ENCODE results near the gene TOB1. TPM values are rescaled to one million over a fixed set of nuclear protein-coding genes. Genes with fewer than 3 reads are reported as not detected.
"Not testable (repeated sequence)": the region's sequence is repeated elsewhere in the genome, so short reads cannot be mapped to it uniquely, and the experiment has no call there.

The TOB1 gene
- total RNA-seq, 2 experiments from 2014 or later = 419 to 449 TPM

DNA sequence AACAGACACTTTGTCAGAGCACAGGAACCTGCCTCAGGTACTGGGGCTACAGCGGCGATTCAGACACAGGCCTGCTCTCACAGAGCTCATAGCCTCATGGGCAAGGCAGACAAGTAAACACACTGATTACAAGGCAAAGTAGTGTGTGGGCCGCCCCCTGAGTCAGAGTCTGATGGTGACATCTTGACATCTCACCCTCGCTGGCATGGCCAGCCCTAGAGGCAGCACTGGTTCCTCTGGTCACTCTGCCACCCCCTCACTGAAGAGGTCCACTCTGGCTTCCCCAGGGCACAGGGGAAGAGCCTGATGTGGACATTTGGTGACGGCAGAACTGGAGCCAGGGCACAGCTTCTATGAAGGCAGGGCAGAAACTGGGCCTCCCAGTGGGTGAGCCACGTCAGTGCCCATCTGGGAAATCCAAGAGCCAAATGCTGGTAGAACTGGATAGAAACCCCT, 32.9 kb upstream of the TOB1 start:
- Mint-ChIP-seq H3K36me3 (ENCODE audit: low read depth) (no peaks in the 10 kb centered on the region), H3K9me3 (no peaks in the 10 kb centered on the region), H3K4me1 (ENCODE audit: low read depth) (peaks cover 37% of the 10 kb centered on the region), H3K4me3 (no peak overlapping the region), H3K27ac (no peak overlapping the region), H3K27me3 (no peaks in the 10 kb centered on the region)
- Histone ChIP-seq H3K4me3 (ENCODE audit: low read length) (no peak overlapping the region), H3K27ac (ENCODE audit: low read depth in 1 of 2, low read length in 2 of 2) (no peak overlapping the region), H3K4me1 (ENCODE audit: insufficient read depth, low read length) (peaks cover 29% of the 10 kb centered on the region), H3K27me3 (ENCODE audit: control insufficient read depth in 1 of 2, insufficient read depth in 2 of 2, low read length in 2 of 2) (no peaks in the 10 kb centered on the region), H3K36me3 (ENCODE audit: insufficient read depth, low read length) (no peaks in the 10 kb centered on the region), H3K9me3 (ENCODE audit: control insufficient read depth in 1 of 2, insufficient read depth in 1 of 2, low read length in 2 of 2) (no peaks in the 10 kb centered on the region)
- POLR2A ChIA-PET = interaction anchor here (0.9 to 17.8 kb wide), 2 partner anchors 12 to 34 kb away, joined by 3 to 278 read pairs; partner anchors contain the start of gene TOB1
- intact Hi-C loops (cut with DNase I, micrococcal nuclease) = no loop called here
- TF ChIP-seq, protein P1, sequence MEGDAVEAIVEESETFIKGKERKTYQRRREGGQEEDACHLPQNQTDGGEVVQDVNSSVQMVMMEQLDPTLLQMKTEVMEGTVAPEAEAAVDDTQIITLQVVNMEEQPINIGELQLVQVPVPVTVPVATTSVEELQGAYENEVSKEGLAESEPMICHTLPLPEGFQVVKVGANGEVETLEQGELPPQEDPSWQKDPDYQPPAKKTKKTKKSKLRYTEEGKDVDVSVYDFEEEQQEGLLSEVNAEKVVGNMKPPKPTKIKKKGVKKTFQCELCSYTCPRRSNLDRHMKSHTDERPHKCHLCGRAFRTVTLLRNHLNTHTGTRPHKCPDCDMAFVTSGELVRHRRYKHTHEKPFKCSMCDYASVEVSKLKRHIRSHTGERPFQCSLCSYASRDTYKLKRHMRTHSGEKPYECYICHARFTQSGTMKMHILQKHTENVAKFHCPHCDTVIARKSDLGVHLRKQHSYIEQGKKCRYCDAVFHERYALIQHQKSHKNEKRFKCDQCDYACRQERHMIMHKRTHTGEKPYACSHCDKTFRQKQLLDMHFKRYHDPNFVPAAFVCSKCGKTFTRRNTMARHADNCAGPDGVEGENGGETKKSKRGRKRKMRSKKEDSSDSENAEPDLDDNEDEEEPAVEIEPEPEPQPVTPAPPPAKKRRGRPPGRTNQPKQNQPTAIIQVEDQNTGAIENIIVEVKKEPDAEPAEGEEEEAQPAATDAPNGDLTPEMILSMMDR (IDR thresholded peaks at IDR 0.05) = no peak
- CTCF ChIA-PET = interaction anchor here (1.3 to 1.9 kb wide), 2 partner anchors 46 to 58 kb away, joined by 3 to 5 read pairs; no protein-coding TSS in a partner anchor
- ATAC-seq (ENCODE audit: poor library complexity) (no peak), DNase-seq (no peak)

DNA sequence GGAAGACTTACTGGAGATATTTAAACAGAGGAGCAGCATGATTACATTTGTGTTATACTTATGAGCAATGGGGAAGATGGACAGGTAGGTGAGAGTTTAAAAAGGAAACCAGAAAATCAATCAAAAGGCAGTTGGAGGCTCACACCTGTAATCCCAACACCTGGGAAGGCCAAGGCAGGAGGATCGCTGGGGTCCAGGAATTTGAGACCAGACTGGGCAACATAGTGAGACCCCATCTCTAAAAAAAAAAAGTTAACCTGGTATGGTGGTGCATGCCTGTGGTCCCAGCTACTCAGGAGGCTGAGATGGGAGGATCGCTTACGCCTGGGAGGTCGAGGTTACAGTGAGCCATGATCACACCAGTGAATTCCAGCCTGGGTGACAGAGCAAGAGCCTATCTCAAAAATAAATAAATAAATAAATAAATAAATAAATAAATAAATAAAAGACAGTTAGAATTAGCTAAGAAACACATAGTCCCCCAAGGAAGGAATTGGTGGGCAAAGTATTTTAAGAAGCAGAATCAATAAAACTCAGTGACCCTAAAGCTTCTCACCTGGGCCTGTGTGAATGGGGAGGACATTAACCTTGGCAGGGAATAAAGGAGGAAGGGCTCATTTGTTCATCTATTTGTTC, 32.3 kb upstream of the TOB1 start:
- intact Hi-C loops (cut with DNase I, micrococcal nuclease) = no loop called here
- H3K4me3 ChIP-seq (ENCODE audit: low read length) = no peak overlapping the region
- Mint-ChIP-seq H3K4me3 (no peak overlapping the region), H3K27me3 (no peaks in the 10 kb centered on the region), H3K36me3 (ENCODE audit: low read depth) (no peaks in the 10 kb centered on the region), H3K4me1 (ENCODE audit: low read depth) (peaks cover 31% of the 10 kb centered on the region), H3K9me3 (no peaks in the 10 kb centered on the region), H3K27ac (no peak overlapping the region)
- H3K36me3 ChIP-seq (ENCODE audit: insufficient read depth, low read length) = no peaks in the 10 kb centered on the region
- peaks cover 23% of the 10 kb centered on the region for H3K4me1 ChIP-seq (ENCODE audit: insufficient read depth, low read length)
- TF ChIP-seq, protein P1 (IDR thresholded peaks at IDR 0.05) = no peak
- ATAC-seq (ENCODE audit: poor library complexity) (no peak), DNase-seq (no peak)
- POLR2A ChIA-PET = interaction anchor here (0.9 to 17.8 kb wide), 2 partner anchors 11 to 33 kb away, joined by 3 to 278 read pairs; partner anchors contain the start of gene TOB1
- CTCF ChIA-PET = interaction anchor here (1.3 to 1.9 kb wide), 2 partner anchors 46 to 58 kb away, joined by 3 to 5 read pairs; no protein-coding TSS in a partner anchor
- no peaks in the 10 kb centered on the region for H3K9me3 ChIP-seq (ENCODE audit: control insufficient read depth in 1 of 2, insufficient read depth in 1 of 2, low read length in 2 of 2)
- H3K27ac ChIP-seq (ENCODE audit: low read depth in 1 of 2, low read length in 2 of 2) = no peak overlapping the region
- no peaks in the 10 kb centered on the region for H3K27me3 ChIP-seq (ENCODE audit: control insufficient read depth in 1 of 2, insufficient read depth in 2 of 2, low read length in 2 of 2)

DNA sequence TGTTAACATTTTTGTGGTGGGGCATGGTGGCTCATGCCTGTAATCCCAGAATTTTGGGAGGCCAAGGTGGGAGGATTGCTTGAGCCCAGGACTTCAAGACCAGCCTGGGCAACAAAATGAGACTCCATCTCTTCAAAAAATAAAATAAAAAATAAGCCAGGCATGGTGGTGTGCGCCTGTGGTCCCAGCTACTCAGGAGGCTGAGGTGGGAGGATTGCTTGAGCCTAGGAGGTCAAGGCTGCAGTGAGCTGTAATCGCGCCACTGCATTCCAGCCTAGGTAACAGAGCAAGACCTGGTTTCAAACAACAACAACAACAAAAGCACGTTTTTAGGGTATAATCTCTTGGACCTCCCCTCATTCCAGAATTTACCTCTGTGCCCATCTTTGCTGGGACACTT, 28.4 kb upstream of the TOB1 start:
- H3K27me3 ChIP-seq (ENCODE audit: control insufficient read depth in 1 of 2, insufficient read depth in 2 of 2, low read length in 2 of 2); CTCF ChIA-PET; ATAC-seq (ENCODE audit: poor library complexity); H3K27ac Mint-ChIP-seq; H3K36me3 ChIP-seq (ENCODE audit: insufficient read depth, low read length); H3K27ac ChIP-seq (ENCODE audit: low read depth in 1 of 2, low read length in 2 of 2); H3K4me3 Mint-ChIP-seq; H3K27me3 Mint-ChIP-seq; DNase-seq; H3K9me3 ChIP-seq (ENCODE audit: control insufficient read depth in 1 of 2, insufficient read depth in 1 of 2, low read length in 2 of 2); H3K9me3 Mint-ChIP-seq; POLR2A ChIA-PET; intact Hi-C loops (cut with DNase I, micrococcal nuclease); H3K4me3 ChIP-seq (ENCODE audit: low read length); H3K36me3 Mint-ChIP-seq (ENCODE audit: low read depth); H3K4me1 Mint-ChIP-seq (ENCODE audit: low read depth); H3K4me1 ChIP-seq (ENCODE audit: insufficient read depth, low read length): not testable (repeated sequence)
